ENCODE measurements around the gene RBM28. TPM values are rescaled to one million over a fixed set of nuclear protein-coding genes. Genes with fewer than 3 reads are reported as not detected.

Gene RBM28
- total and polyA plus RNA-seq, 2 of the 8 experiments (the other 6 are each of a cell fraction or from before 2014, with no cell fraction given) = 12.8 to 65.3 TPM

Small RNAs within 50 kb of the gene (small RNA-seq; reads per million reads assigned to genes)
- gene RNU7-27P (ENCODE audit: insufficient read depth) = not detected

Other genes starting within 250 kb of the RBM28 start
- gene LEP, start 102.6 kb downstream of the RBM28 start, total RNA-seq (2021; fragmentation: NEBNext Ultra II Directional; extraction: Animal tissue kit (Norgen Biotek cat#: 25700)) = not detected in 2 replicates
- gene LEP, start 102.6 kb downstream of the RBM28 start, polyA plus RNA-seq (2011; rRNA removed) = not detected in 2 replicates
- gene PRRT4, start 17.8 kb upstream of the RBM28 start, total RNA-seq (2021; fragmentation: NEBNext Ultra II Directional; extraction: Animal tissue kit (Norgen Biotek cat#: 25700)) = 0.34 and 0.69 TPM in 2 replicates
- 1.0 and 2.4 TPM in 2 replicates for gene PRRT4, start 17.8 kb upstream of the RBM28 start, polyA plus RNA-seq (2011; rRNA removed)
- 44.0 and 45.8 TPM in 2 replicates for gene IMPDH1, start 66.1 kb upstream of the RBM28 start, total RNA-seq (2021; fragmentation: NEBNext Ultra II Directional; extraction: Animal tissue kit (Norgen Biotek cat#: 25700))
- gene IMPDH1, start 66.1 kb upstream of the RBM28 start, polyA plus RNA-seq (2011; rRNA removed) = 45.8 and 65.7 TPM in 2 replicates
- 33.9 and 35.6 TPM in 2 replicates for gene HILPDA, start 112.0 kb upstream of the RBM28 start, total RNA-seq (2021; fragmentation: NEBNext Ultra II Directional; extraction: Animal tissue kit (Norgen Biotek cat#: 25700))
- gene HILPDA, start 112.0 kb upstream of the RBM28 start, polyA plus RNA-seq (2011; rRNA removed) = 59.5 and 80.0 TPM in 2 replicates
- gene METTL2B, start 132.8 kb upstream of the RBM28 start, total RNA-seq (2021; fragmentation: NEBNext Ultra II Directional; extraction: Animal tissue kit (Norgen Biotek cat#: 25700)) = 42.6 and 43.5 TPM in 2 replicates
- 13.1 and 14.6 TPM in 2 replicates for gene METTL2B, start 132.8 kb upstream of the RBM28 start, polyA plus RNA-seq (2011; rRNA removed)